DND-41 (cell line): ENCODE measurements around the gene CCR2.

Source experiments
- CTCF ChIP-seq: IDR thresholded peaks from 2 replicates; pipeline ENCODE4 v1.5.1; 2012; ENCODE audit warnings: borderline replicate concordance, low read length, moderate library complexity, mild to moderate bottlenecking; ENCODE audit not compliant: poor library complexity, severe bottlenecking; ENCODE audit errors: extremely low read depth
- EZH2 ChIP-seq: IDR thresholded peaks from 3 replicates; pipeline ENCODE4 v1.6.1; 2012; ENCODE audit warnings: borderline replicate concordance, low read depth, mild to moderate bottlenecking, moderate library complexity, low read length, inconsistent platforms; ENCODE audit not compliant: severe bottlenecking

GRCh38 chr3:46353090-46353489 lies 821 bp upstream of the CCR2 start:
- TF ChIP-seq CTCF (no peak), EZH2 (no peak)
